OCI-LY7 (cell line): ENCODE data around the gene TM9SF1. TPM values are rescaled to one million over a fixed set of nuclear protein-coding genes. Genes with fewer than 3 reads are reported as not detected.

ENCODE experiments used
- BruUV-seq: library from RNA; stranded (reverse); fragments of 400-500 nt; replicated peaks from 2 replicates; lab custom pipeline; 2021; lab: Mats Ljungman, UMichigan
- CTCF ChIA-PET: fragments of 300-600 bp; sonication (Branson Sonifier 250); formaldehyde crosslinking; loops from one replicate; lab custom pipeline; 2022; ENCODE audit warnings: antibody characterized with exemption; ENCODE audit not compliant: unreplicated experiment; lab: Charles Lee
- POLR2A ChIA-PET: fragments of 300-600 bp; sonication (Branson Sonifier 250); formaldehyde crosslinking; loops from one replicate; lab custom pipeline; 2022; ENCODE audit warnings: antibody characterized with exemption; lab: Charles Lee
- DNase-seq: peaks from one replicate; pipeline ENCODE4 v3.0.0-alpha.2; 2015; ENCODE audit warnings: low spot score
- H2AFZ ChIP-seq: fragments of 200-600 bp; sonication (generic), shearing (Covaris generic); 2 replicates; pipeline ENCODE4 v1.6.1; 2014; ENCODE audit warnings: mild to moderate bottlenecking, antibody characterized with exemption, low read length, moderate library complexity
- H3K27ac ChIP-seq: fragments of 200-600 bp; sonication (generic); 2 replicates; pipeline ENCODE4 v1.5.1; 2014; ENCODE audit warnings: mixed run types, low read depth, mild to moderate bottlenecking, moderate library complexity, low read length, inconsistent platforms; ENCODE audit not compliant: poor library complexity, severe bottlenecking
- H3K36me3 ChIP-seq: fragments of 200-600 bp; sonication (generic); 2 replicates; pipeline ENCODE4 v1.6.1; 2014; ENCODE audit warnings: mild to moderate bottlenecking, antibody characterized with exemption, low read length, moderate library complexity, mixed read lengths; ENCODE audit not compliant: insufficient read depth
- H3K4me1 ChIP-seq: fragments of 200-600 bp; sonication (generic); 2 replicates; pipeline ENCODE4 v1.5.1; 2014; ENCODE audit warnings: mild to moderate bottlenecking, low read length; ENCODE audit not compliant: insufficient read depth, poor library complexity, severe bottlenecking
- H3K4me2 ChIP-seq: fragments of 200-600 bp; sonication (generic); 2 replicates; pipeline ENCODE4 v1.6.1; 2014; ENCODE audit warnings: mild to moderate bottlenecking, low read length
- H3K4me3 ChIP-seq: fragments of 200-600 bp; sonication (generic); 2 replicates; pipeline ENCODE4 v1.5.1; 2014; ENCODE audit warnings: mild to moderate bottlenecking, low read depth, low read length; ENCODE audit not compliant: poor library complexity, severe bottlenecking
- H3K79me2 ChIP-seq: fragments of 200-600 bp; sonication (generic); 2 replicates; pipeline ENCODE4 v1.6.1; 2016; ENCODE audit warnings: low read depth, mild to moderate bottlenecking, low read length, moderate library complexity, mixed read lengths; ENCODE audit not compliant: insufficient read depth
- H3K9me2 ChIP-seq: fragments of 200-600 bp; sonication (generic); 2 replicates; pipeline ENCODE4 v1.6.1; 2016; ENCODE audit warnings: mild to moderate bottlenecking, low read length, mixed read lengths; ENCODE audit not compliant: insufficient read depth
- H3K9me3 ChIP-seq: fragments of 200-600 bp; sonication (generic); 2 replicates; pipeline ENCODE4 v1.6.1; 2014; ENCODE audit warnings: mild to moderate bottlenecking, mixed run types, low read length, mixed read lengths
- H4K20me1 ChIP-seq: fragments of 200-600 bp; sonication (generic); 2 replicates; pipeline ENCODE4 v1.6.1; 2014; ENCODE audit warnings: mild to moderate bottlenecking, antibody characterized with exemption, low read length, moderate library complexity, mixed read lengths; ENCODE audit not compliant: insufficient read depth
- EZH2phosphoT487 ChIP-seq: fragments of 200-600 bp; sonication (generic); IDR thresholded peaks from 2 replicates; pipeline ENCODE4 v1.6.1; 2018; ENCODE audit warnings: low read depth, borderline replicate concordance, mild to moderate bottlenecking, mixed run types, antibody characterized with exemption, low read length, moderate library complexity, mixed read lengths
- intact Hi-C: fragments of 100-400 bp; cut with micrococcal nuclease; formaldehyde crosslinking; loops from one replicate; pipeline ENCODE4 v1.10.0; 2022; ENCODE audit not compliant: unreplicated experiment
- total RNA-seq, 2 experiments: library from RNA; depleted of rRNA in 1 of 2; stranded (reverse); fragments of >200 nt in 1 of 2; shearing (Covaris generic) in 1 of 2; gene quantifications; 2 replicates each; pipeline ENCODE4 v1.2.3, GENCODE V29; 2014 to 2022
- TF ChIP-seq, protein P1 (sequence below): fragments of 200-600 bp; sonication (generic); conservative IDR thresholded peaks from 2 replicates; pipeline ENCODE4 v1.5.1; 2014; ENCODE audit warnings: mild to moderate bottlenecking, antibody characterized with exemption, low read length, moderate library complexity, mixed read lengths

TM9SF1 gene
- total RNA-seq, 2 experiments from 2014 or later: 23.4 to 27.8 TPM

DNA sequence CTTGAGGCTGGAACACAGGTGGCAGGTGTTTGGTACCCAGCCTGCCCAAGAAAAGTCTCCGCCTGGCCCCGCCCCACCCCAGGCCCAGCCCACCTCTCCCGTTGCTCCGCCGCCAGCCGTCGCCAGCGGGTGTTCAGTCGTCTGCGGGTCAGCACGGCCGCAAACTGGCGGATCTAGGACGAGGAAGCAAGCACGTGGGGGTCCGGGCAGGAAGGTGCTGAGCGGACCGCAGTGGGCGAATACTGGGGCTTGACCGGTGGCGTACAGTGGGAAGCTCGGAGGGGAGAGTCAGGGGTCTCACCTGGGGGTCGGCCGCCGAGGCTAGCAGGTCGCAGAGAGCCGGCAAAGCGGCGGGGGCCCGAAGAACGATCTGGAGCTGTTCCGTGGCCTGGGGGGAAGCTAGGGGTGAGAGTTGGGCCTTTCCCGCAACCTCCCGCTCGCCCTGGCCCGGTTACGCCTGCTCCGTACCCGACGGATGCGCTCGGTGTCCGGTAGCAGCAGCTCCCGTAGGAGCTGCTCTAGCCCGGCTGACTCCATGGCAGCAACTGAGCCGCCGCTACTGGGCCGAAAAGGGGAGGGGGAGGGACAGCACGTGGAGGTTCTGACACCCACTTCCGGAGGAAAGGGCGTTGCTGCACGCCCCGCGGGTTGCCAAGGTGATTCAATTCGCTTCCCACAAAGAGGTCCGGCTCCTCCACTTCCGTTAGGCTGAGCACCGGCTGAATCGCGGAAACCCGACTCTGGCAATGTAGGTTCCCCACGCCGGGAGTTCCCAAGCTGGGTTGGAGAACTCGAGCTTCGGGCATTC, 6.8 kb downstream of the TM9SF1 start, which contains the start of gene IPO4:
Gene IPO4, minus strand, starts transcription at position 566 of the 808 bp plus-strand sequence. Its CDS starts 29 bp downstream, at position 537.
- Histone ChIP-seq H3K4me1 (peaks cover 16% of the 10 kb centered on the region), H3K36me3 (peaks cover 58% of the 10 kb centered on the region), H3K4me3 (peak within 1 kb of the TSS; percentile 85), H3K27ac (peak within 1 kb of the TSS; percentile 26), H4K20me1 (no peaks in the 10 kb centered on the region), H2AFZ (peak within 1 kb of the TSS; percentile 19; the same call in 1 of the 2 replicates), H3K9me3 (no peaks in the 10 kb centered on the region), H3K9me2 (no peaks in the 10 kb centered on the region), H3K79me2 (peaks cover 11% of the 10 kb centered on the region; the same call in 1 of the 2 replicates), H3K4me2 (peak within 1 kb of the TSS; percentile 93)
- peak; percentile 97 for DNase-seq
- ChIA-PET POLR2A (interaction anchor here (0.6 to 0.8 kb wide), 2 partner anchors 27 to 41 kb away, joined by 3 read pairs; partner anchors contain the start of genes IRF9 and RNF31), CTCF (no interaction called here)
- intact Hi-C loops: loop anchor here (2.0 kb wide), 3 partner anchors 28 to 54 kb away; partner anchors contain the start of genes EMC9, IRF9 and TINF2
- TF ChIP-seq, protein P1, sequence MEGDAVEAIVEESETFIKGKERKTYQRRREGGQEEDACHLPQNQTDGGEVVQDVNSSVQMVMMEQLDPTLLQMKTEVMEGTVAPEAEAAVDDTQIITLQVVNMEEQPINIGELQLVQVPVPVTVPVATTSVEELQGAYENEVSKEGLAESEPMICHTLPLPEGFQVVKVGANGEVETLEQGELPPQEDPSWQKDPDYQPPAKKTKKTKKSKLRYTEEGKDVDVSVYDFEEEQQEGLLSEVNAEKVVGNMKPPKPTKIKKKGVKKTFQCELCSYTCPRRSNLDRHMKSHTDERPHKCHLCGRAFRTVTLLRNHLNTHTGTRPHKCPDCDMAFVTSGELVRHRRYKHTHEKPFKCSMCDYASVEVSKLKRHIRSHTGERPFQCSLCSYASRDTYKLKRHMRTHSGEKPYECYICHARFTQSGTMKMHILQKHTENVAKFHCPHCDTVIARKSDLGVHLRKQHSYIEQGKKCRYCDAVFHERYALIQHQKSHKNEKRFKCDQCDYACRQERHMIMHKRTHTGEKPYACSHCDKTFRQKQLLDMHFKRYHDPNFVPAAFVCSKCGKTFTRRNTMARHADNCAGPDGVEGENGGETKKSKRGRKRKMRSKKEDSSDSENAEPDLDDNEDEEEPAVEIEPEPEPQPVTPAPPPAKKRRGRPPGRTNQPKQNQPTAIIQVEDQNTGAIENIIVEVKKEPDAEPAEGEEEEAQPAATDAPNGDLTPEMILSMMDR: no peak
- no peak for TF ChIP-seq EZH2phosphoT487
- BruUV-seq: no TSS peak

DNA sequence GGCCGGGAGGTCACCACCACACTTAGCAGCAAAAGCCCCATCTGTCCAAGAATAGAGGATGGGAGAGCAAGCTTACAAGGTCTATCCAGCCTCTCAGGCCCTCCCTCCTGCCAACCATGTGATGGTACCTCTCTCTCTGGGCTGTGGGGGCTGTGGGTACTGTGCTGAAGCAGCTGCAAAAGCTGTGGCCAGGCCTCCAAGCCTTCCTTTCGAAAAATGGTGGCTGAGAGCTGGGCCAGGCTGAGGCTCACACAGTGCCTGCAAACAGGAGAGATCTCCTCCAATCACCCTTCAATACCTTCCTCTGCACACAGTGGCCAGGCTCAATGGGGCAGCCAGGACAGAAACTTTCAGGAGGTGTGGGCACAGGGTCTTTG, 7.7 kb downstream of the TM9SF1 start:
- no peak overlapping the region for H2AFZ ChIP-seq
- CTCF ChIA-PET: no interaction called here
- H3K4me3 ChIP-seq: peak overlapping the region; percentile 85
- no peaks in the 10 kb centered on the region for H4K20me1 ChIP-seq
- peaks cover 11% of the 10 kb centered on the region; the same call in 1 of the 2 replicates for H3K79me2 ChIP-seq
- H3K9me3 ChIP-seq: no peaks in the 10 kb centered on the region
- TF ChIP-seq, protein P1: no peak
- no peak for TF ChIP-seq EZH2phosphoT487
- H3K27ac ChIP-seq: no peak overlapping the region
- peaks cover 16% of the 10 kb centered on the region for H3K4me1 ChIP-seq
- peaks cover 61% of the 10 kb centered on the region for H3K36me3 ChIP-seq
- DNase-seq: no peak
- intact Hi-C loops: no loop called here
- POLR2A ChIA-PET: no interaction called here
- no peaks in the 10 kb centered on the region for H3K9me2 ChIP-seq
- peak overlapping the region; percentile 93 for H3K4me2 ChIP-seq
- no TSS peak for BruUV-seq
